Naive thymus-derived CD4-positive, alpha-beta T cell (primary cell): Measurements from ENCODE around the gene CLASRP. TPM values are rescaled to one million over a fixed set of nuclear protein-coding genes. Genes with fewer than 3 reads are reported as not detected.

ENCODE experiments used
- ATAC-seq: fragments of 150-1000 bp; cut with Tn5 transposase; 2 replicates; pipeline ENCODE4 v1.10.0; 2021; ENCODE audit warnings: mild to moderate bottlenecking, moderate library complexity
- CTCF ChIA-PET: fragments of 350-600 bp; sonication (Branson Sonifier 250); formaldehyde crosslinking; loops from one replicate; lab custom pipeline; 2021; ENCODE audit warnings: antibody characterized with exemption; lab: Charles Lee
- POLR2A ChIA-PET: fragments of 350-600 bp; sonication (Branson Sonifier 250); formaldehyde crosslinking; loops from one replicate; lab custom pipeline; 2021; ENCODE audit warnings: antibody characterized with exemption, inconsistent platforms; lab: Charles Lee
- DNase-seq, 9 donors: peaks; one replicate each; pipeline versions ENCODE4 v3.0.0 to v3.0.0-alpha.2; 2020 to 2022; ENCODE audit warnings: mixed read lengths in 1 of 9
- H3K27ac ChIP-seq: one replicate; pipeline ENCODE4 v1.7.0; 2013; ENCODE audit warnings: mild to moderate bottlenecking, low read depth, low read length, moderate library complexity
- H3K27me3 ChIP-seq, 2 donors: one replicate each; pipeline ENCODE4 v1.7.0; 2013; ENCODE audit warnings: low read length in 2 of 2, mild to moderate bottlenecking in 2 of 2, moderate library complexity in 2 of 2; ENCODE audit not compliant: control insufficient read depth in 2 of 2, insufficient read depth in 2 of 2
- H3K36me3 ChIP-seq, 3 experiments: 1 replicate in 2 of 3; 2 replicates in 1 of 3; pipeline ENCODE4 v1.7.0; 2013; ENCODE audit warnings: low read length in 3 of 3, mild to moderate bottlenecking in 3 of 3, moderate library complexity in 1 of 3; ENCODE audit not compliant: insufficient read depth in 3 of 3, control insufficient read depth in 2 of 3
- H3K4me1 ChIP-seq, 2 donors: one replicate each; pipeline ENCODE4 v1.7.0; 2013; ENCODE audit warnings: low read length in 2 of 2, mild to moderate bottlenecking in 2 of 2, moderate library complexity in 1 of 2; ENCODE audit not compliant: control insufficient read depth in 2 of 2, insufficient read depth in 2 of 2
- H3K4me3 ChIP-seq: 2 replicates; pipeline ENCODE4 v1.7.0; 2013; ENCODE audit warnings: mild to moderate bottlenecking, low read length
- H3K9me3 ChIP-seq, 3 experiments: 1 replicate in 2 of 3; 2 replicates in 1 of 3; pipeline ENCODE4 v1.7.0; 2013; ENCODE audit warnings: low read length in 3 of 3; ENCODE audit not compliant: control insufficient read depth in 2 of 3
- H3K27ac Mint-ChIP-seq, 9 donors: one replicate each; pipeline ENCODE4 v1.8.0; 2020 to 2022; ENCODE audit warnings: mixed read lengths in 9 of 9, mild to moderate bottlenecking in 8 of 9, moderate library complexity in 5 of 9, inconsistent platforms in 2 of 9
- H3K27me3 Mint-ChIP-seq, 5 donors: one replicate each; pipeline ENCODE4 v1.8.0; 2021 to 2022; ENCODE audit warnings: mixed read lengths in 5 of 5, mild to moderate bottlenecking in 1 of 5
- H3K36me3 Mint-ChIP-seq, 5 donors: one replicate each; pipeline ENCODE4 v1.8.0; 2020 to 2022; ENCODE audit warnings: mixed read lengths in 5 of 5, mild to moderate bottlenecking in 3 of 5, inconsistent platforms in 1 of 5
- H3K4me1 Mint-ChIP-seq, 7 donors: one replicate each; pipeline ENCODE4 v1.8.0; 2020 to 2022; ENCODE audit warnings: mixed read lengths in 7 of 7, mild to moderate bottlenecking in 3 of 7, inconsistent platforms in 1 of 7
- H3K4me3 Mint-ChIP-seq, 10 donors: one replicate each; pipeline ENCODE4 v1.8.0; 2020 to 2022; ENCODE audit warnings: mild to moderate bottlenecking in 10 of 10, mixed read lengths in 10 of 10, moderate library complexity in 6 of 10, inconsistent platforms in 2 of 10
- H3K9me3 Mint-ChIP-seq, 11 donors: one replicate each; pipeline ENCODE4 v1.8.0; 2020 to 2022; ENCODE audit warnings: mixed read lengths in 11 of 11, mild to moderate bottlenecking in 4 of 11, inconsistent platforms in 1 of 11, moderate library complexity in 1 of 11
- intact Hi-C, 2 donors: fragments of 100-400 bp; cut with micrococcal nuclease; formaldehyde crosslinking; loops; one replicate each; pipeline ENCODE4 v1.15.1; 2023
- polyA plus RNA-seq, 2 donors: library from polyadenylated mRNA; unstranded; fragments of 300-500 nt; fragmentation: Illumina TruSeq; gene quantifications; one replicate each; pipeline ENCODE4 v1.2.3, GENCODE V29; 2021
- total RNA-seq, 6 experiments: library from RNA in 5 of 6; stranded (reverse) in 5 of 6; gene quantifications; 1 replicate in 5 of 6; 2 replicates in 1 of 6; pipeline ENCODE4 v1.2.3 and lab custom pipeline; 2021 to 2026

Gene CLASRP, protein sequence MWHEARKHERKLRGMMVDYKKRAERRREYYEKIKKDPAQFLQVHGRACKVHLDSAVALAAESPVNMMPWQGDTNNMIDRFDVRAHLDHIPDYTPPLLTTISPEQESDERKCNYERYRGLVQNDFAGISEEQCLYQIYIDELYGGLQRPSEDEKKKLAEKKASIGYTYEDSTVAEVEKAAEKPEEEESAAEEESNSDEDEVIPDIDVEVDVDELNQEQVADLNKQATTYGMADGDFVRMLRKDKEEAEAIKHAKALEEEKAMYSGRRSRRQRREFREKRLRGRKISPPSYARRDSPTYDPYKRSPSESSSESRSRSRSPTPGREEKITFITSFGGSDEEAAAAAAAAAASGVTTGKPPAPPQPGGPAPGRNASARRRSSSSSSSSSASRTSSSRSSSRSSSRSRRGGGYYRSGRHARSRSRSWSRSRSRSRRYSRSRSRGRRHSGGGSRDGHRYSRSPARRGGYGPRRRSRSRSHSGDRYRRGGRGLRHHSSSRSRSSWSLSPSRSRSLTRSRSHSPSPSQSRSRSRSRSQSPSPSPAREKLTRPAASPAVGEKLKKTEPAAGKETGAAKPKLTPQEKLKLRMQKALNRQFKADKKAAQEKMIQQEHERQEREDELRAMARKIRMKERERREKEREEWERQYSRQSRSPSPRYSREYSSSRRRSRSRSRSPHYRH
- total RNA-seq (100 to 1,000 TPM in 4 of 5 experiments, 10 to 100 TPM in 1; 94.7 to 185 (median 163) TPM), polyA plus RNA-seq (10 to 100 TPM in 1 of 2 donors, 1 to 10 TPM in 1; 3.6 to 10.8 TPM), total RNA-seq (lab: John Stamatoyannopoulos, UW) (84.5 reads per million, percentile 81 among the genes with 10 or more reads in this experiment)

DNA sequence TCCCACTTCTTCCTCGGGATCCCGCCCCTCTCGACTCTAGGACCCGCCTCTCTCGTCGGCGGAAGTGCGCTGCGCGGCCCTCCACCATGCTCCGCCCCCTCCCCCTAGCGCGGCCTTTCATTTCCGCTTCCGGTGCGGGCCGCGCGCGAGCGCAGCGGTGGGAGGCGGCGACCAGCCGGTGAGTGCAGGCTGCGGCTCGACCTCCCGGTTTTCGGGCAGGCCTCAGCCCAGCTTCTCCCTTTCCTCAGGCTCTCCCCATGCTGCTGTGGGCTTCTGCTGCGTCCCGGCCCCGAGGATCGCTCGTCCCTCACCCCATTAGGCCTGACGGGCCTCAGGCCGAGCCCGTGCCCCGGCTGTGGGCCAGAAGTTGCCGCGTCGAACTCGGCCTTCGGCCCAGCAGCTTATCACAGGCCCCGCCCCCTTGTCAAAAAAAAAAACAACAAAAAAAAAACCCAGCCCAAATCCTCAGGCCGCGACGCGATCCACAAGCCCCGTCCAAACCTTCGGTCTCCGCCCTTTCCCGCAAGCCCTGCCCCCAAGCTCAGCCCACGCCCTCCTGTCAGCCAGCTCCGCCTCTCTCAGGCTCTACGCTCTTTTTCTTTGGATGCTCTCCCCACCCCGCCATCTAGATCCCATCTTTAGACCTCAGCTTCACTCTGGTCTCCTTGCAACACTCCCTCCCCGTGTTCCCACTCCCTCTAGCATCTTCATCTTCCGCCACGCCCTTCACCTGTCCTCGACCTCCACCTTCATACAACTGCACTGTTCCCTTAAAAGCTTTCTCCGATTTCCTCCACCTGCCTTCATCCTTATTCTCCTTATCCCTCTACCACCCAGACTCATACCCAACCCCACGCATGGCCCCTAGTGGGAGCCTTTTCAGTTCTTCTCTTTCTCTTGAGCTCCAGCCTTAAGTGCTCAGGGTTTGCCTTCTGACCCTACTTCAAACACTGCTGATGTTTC is at the start of gene CLASRP:
CLASRP (plus strand) TSS at position 115 of the 963 bp plus-strand sequence. CDS start 1,168 bp downstream, outside the sequence.
- DNase-seq (peak; percentile 73 to 92 (median 85)), ATAC-seq (peak; percentile 96)
- intact Hi-C loops = loop anchor here (1.0 to 2.0 kb wide), 8 partner anchors 20 to 212 kb away; partner anchors contain the start of genes BLOC1S3 (in 2 of the 2), CLPTM1 (in 2 of the 2), TRAPPC6A (in 2 of the 2) and ZNF296 (in 2 of the 2)
- Histone ChIP-seq H3K27ac (peak within 1 kb of the TSS; percentile 100), H3K36me3 (peaks cover 11 to 56% (median 18%) of the 10 kb centered on the region in 3 experiments), H3K4me1 (peaks cover 15 to 24% of the 10 kb centered on the region in 2 donors), H3K9me3 (peaks cover 0 to 4% (median 0%) of the 10 kb centered on the region in 3 experiments), H3K27me3 (no peaks in the 10 kb centered on the region), H3K4me3 (peak within 1 kb of the TSS; percentile 85)
- ChIA-PET CTCF (interaction anchor here (0.7 to 1.6 kb wide), 3 partner anchors 20 to 692 kb away, joined by 3 to 8 read pairs (median 3); partner anchors contain the start of gene FBXO46), POLR2A (interaction anchor here (0.7 to 3.3 kb wide), 9 partner anchors 8 to 139 kb away, joined by 3 to 18 read pairs (median 5); partner anchors contain the start of genes BLOC1S3, GEMIN7, PPP1R37 and RELB)
- Mint-ChIP-seq H3K4me1 (peaks cover 26 to 43% (median 33%) of the 10 kb centered on the region in 7 donors), H3K4me3 (peak within 1 kb of the TSS; percentile 89 to 100 (median 99)), H3K27me3 (no peaks in the 10 kb centered on the region), H3K36me3 (peaks cover 3 to 34% (median 9%) of the 10 kb centered on the region in 5 donors), H3K9me3 (peaks cover 0 to 4% (median 0%) of the 10 kb centered on the region in 11 donors), H3K27ac (peak within 1 kb of the TSS; percentile 90 to 99 (median 98))

- Histone ChIP-seq H3K27ac (no peak overlapping the region), H3K4me3 (no peak overlapping the region), H3K27me3 (no peaks in the 10 kb centered on the region), H3K4me1 (no peaks in the 10 kb centered on the region), H3K36me3 (peaks cover 0 to 73% (median 0%) of the 10 kb centered on the region in 3 experiments), H3K9me3 (no peaks in the 10 kb centered on the region)
- Mint-ChIP-seq H3K27me3 (no peaks in the 10 kb centered on the region), H3K9me3 (no peaks in the 10 kb centered on the region), H3K36me3 (peaks cover 0 to 22% (median 0%) of the 10 kb centered on the region in 5 donors), H3K27ac (peak overlapping the region in 1 of 9 donors; percentile 25), H3K4me3 (no peak overlapping the region), H3K4me1 (peaks cover 0 to 5% (median 0%) of the 10 kb centered on the region in 7 donors)
- POLR2A ChIA-PET = no interaction called here
- intact Hi-C loops = no loop called here
- DNase-seq (no peak), ATAC-seq (no peak)
- CTCF ChIA-PET = interaction anchor here (1.2 kb wide), 1 partner anchor 9 kb away, joined by 3 read pairs; no protein-coding TSS in a partner anchor
These were observed 48.4 kb upstream of the CLASRP start for GRCh38 chr19:44990459-44990858.

- DNase-seq (no peak), ATAC-seq (no peak)
- intact Hi-C loops = no loop called here
- ChIA-PET POLR2A (no interaction called here), CTCF (interaction anchor here (1.1 kb wide), 1 partner anchor 37 kb away, joined by 3 read pairs; no protein-coding TSS in a partner anchor)
- no peak overlapping the region for H3K27ac ChIP-seq
- H3K9me3 Mint-ChIP-seq = no peaks in the 10 kb centered on the region
- H3K27ac Mint-ChIP-seq = no peak overlapping the region
- H3K36me3 ChIP-seq = peaks cover 0 to 68% (median 0%) of the 10 kb centered on the region in 3 experiments
- no peaks in the 10 kb centered on the region for H3K9me3 ChIP-seq
- no peaks in the 10 kb centered on the region for H3K4me1 ChIP-seq
- H3K4me3 ChIP-seq = no peak overlapping the region
- no peak overlapping the region for H3K4me3 Mint-ChIP-seq
- H3K27me3 Mint-ChIP-seq = no peaks in the 10 kb centered on the region
- no peaks in the 10 kb centered on the region for H3K27me3 ChIP-seq
- peaks cover 0 to 18% (median 0%) of the 10 kb centered on the region in 5 donors for H3K36me3 Mint-ChIP-seq
- peaks cover 0 to 5% (median 0%) of the 10 kb centered on the region in 7 donors for H3K4me1 Mint-ChIP-seq
These were observed 47.9 kb upstream of the CLASRP start for GRCh38 chr19:44990966-44991365.

DNA sequence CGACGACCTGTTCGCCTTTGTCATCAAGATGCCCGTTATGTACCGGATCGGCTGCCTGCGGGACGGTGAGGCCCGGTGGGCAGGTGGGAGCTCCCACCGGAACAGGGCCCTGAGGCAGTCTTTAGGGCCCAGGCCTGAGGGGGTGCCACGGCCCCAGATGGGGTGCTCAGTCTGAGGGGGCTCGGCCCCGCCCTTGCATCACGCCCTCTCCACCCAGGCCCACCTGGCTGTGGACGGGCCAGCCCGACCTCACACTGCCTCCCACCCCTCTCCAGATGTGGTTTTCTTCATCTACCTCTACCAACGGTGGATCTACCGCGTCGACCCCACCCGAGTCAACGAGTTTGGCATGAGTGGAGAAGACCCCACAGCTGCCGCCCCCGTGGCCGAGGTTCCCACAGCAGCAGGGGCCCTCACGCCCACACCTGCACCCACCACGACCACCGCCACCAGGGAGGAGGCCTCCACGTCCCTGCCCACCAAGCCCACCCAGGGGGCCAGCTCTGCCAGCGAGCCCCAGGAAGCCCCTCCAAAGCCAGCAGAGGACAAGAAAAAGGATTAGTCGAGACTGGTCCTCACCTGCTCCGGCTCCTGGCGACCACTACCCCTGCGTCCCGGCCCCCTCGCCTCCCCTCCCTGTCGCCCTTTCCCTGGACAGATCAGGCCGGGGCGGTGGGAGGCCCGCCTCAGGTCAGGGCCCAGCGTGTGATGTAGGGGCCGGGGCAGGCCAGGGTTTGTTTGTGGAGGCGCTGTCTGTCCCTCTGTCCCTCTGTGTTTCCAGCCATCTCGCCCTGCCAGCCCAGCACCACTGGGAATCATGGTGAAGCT is 46.3 kb upstream of the CLASRP start:
- Histone ChIP-seq H3K36me3 (peaks cover 0 to 52% (median 0%) of the 10 kb centered on the region in 3 experiments), H3K27me3 (no peaks in the 10 kb centered on the region), H3K9me3 (no peaks in the 10 kb centered on the region), H3K27ac (no peak overlapping the region), H3K4me1 (no peaks in the 10 kb centered on the region), H3K4me3 (no peak overlapping the region)
- H3K27me3 Mint-ChIP-seq = no peaks in the 10 kb centered on the region
- peaks cover 0 to 5% (median 0%) of the 10 kb centered on the region in 7 donors for H3K4me1 Mint-ChIP-seq
- ATAC-seq (no peak), DNase-seq (no peak)
- ChIA-PET CTCF (interaction anchor here (1.1 kb wide), 1 partner anchor 39 kb away, joined by 3 read pairs; no protein-coding TSS in a partner anchor), POLR2A (no interaction called here)
- peak overlapping the region in 1 of 9 donors; percentile 72 for H3K27ac Mint-ChIP-seq
- intact Hi-C loops = no loop called here
- no peak overlapping the region for H3K4me3 Mint-ChIP-seq
- H3K36me3 Mint-ChIP-seq = peaks cover 0 to 11% (median 0%) of the 10 kb centered on the region in 5 donors
- H3K9me3 Mint-ChIP-seq = no peaks in the 10 kb centered on the region

DNA sequence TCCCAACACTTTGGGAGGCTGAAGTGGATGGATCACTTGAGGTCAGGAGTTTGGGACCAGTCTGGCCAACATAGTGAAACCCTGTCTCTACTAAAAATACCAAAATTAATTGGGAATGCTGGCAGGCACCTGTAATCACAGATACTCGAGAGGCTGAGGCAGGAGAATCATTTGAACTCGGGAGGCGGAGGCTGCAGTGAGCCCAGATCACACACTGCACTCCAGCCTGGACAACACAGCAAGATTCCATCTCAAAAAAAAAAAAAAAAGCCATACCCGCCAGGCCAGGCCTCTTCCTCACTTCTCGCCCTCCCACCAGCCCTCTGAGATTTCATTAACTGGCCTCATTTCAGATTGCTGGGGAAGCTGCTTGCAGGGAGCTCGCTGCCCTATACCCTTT is 45.3 kb upstream of the CLASRP start:
- intact Hi-C loops = no loop called here
- Histone ChIP-seq H3K4me3 (no peak overlapping the region), H3K27ac (no peak overlapping the region), H3K27me3 (no peaks in the 10 kb centered on the region), H3K36me3 (peaks cover 0 to 43% (median 0%) of the 10 kb centered on the region in 3 experiments), H3K9me3 (no peaks in the 10 kb centered on the region), H3K4me1 (no peaks in the 10 kb centered on the region)
- H3K36me3 Mint-ChIP-seq = peaks cover 0 to 10% (median 0%) of the 10 kb centered on the region in 5 donors
- ChIA-PET POLR2A (no interaction called here), CTCF (no interaction called here)
- no peaks in the 10 kb centered on the region for H3K27me3 Mint-ChIP-seq
- no peak overlapping the region for H3K4me3 Mint-ChIP-seq
- peaks cover 0 to 3% (median 0%) of the 10 kb centered on the region in 11 donors for H3K9me3 Mint-ChIP-seq
- DNase-seq (no peak), ATAC-seq (no peak)
- H3K4me1 Mint-ChIP-seq = peaks cover 0 to 6% (median 0%) of the 10 kb centered on the region in 7 donors
- H3K27ac Mint-ChIP-seq = peak overlapping the region in 4 of 9 donors; percentile 41 to 60 (median 52)
